ENCODE data around the gene OMA1.

DNA sequence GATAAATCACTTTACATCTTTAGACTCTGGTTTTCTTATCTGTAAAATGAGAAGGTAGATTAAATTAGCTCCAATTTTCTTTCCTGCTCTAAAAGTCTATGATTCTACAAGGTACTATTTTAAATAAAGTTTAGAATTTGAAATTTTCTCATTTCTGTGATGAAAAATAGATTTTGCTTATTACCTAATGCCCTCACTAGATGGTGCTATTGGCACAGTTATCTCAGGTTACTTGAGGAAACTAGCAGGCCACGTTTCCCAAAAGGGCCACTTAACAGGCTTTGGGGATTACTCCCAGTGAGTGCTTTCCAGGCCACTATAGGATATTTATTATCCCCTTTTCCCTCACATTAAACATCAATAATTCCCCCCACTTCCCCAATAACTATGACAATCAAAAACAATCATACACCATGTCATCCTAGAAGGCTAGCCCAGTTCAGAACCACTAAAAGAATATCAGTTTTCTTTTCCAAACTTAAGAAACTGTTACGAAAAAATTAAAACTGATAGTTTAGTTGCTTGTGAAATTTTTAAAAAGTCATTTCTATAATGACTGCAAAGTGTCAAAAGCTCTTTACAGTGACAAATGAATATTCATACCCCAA, 30.6 kb downstream of the OMA1 start:
- TF ChIP-seq, protein P1, sequence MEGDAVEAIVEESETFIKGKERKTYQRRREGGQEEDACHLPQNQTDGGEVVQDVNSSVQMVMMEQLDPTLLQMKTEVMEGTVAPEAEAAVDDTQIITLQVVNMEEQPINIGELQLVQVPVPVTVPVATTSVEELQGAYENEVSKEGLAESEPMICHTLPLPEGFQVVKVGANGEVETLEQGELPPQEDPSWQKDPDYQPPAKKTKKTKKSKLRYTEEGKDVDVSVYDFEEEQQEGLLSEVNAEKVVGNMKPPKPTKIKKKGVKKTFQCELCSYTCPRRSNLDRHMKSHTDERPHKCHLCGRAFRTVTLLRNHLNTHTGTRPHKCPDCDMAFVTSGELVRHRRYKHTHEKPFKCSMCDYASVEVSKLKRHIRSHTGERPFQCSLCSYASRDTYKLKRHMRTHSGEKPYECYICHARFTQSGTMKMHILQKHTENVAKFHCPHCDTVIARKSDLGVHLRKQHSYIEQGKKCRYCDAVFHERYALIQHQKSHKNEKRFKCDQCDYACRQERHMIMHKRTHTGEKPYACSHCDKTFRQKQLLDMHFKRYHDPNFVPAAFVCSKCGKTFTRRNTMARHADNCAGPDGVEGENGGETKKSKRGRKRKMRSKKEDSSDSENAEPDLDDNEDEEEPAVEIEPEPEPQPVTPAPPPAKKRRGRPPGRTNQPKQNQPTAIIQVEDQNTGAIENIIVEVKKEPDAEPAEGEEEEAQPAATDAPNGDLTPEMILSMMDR (IDR thresholded peaks at IDR 0.05): peak; percentile 36 to 83 (median 68)
- no peak for TF ChIP-seq POLR2A (IDR thresholded peaks at IDR 0.05)

Data from thyroid gland (tissue), 4 donors.